DMS53 treated with DMSO at 0.1 percent for 48 hours (cell line): ENCODE measurements around the gene TOM1.

Source experiments
- DNase-seq: peaks from one replicate; lab custom pipeline; 2025; ENCODE audit not compliant: unreplicated experiment; lab: John Stamatoyannopoulos, UW

The TOM1 gene

GRCh38 chr22:35306350-35306967, 6.8 kb downstream of the TOM1 start:
- no peak for DNase-seq

GRCh38 chr22:35307372-35307771, 7.7 kb downstream of the TOM1 start:
- DNase-seq: no peak

GRCh38 chr22:35307892-35308291, 8.2 kb downstream of the TOM1 start:
- DNase-seq: no peak

- no peak for DNase-seq
These were observed 8.9 kb downstream of the TOM1 start for GRCh38 chr22:35308480-35309021.

- no peak for DNase-seq
These were observed 11.2 kb downstream of the TOM1 start for GRCh38 chr22:35310556-35311550.

- DNase-seq: no peak
These were observed 11.9 kb downstream of the TOM1 start for GRCh38 chr22:35311551-35311999.

GRCh38 chr22:35312198-35313059, 12.7 kb downstream of the TOM1 start:
- DNase-seq: peak; percentile 58

- DNase-seq: peak; percentile 23
These were observed 13.8 kb downstream of the TOM1 start for GRCh38 chr22:35313311-35314121.

GRCh38 chr22:35314161-35314942, 14.7 kb downstream of the TOM1 start:
- no peak for DNase-seq

GRCh38 chr22:35315141-35315854, 15.6 kb downstream of the TOM1 start:
- no peak for DNase-seq

GRCh38 chr22:35315855-35316745, 16.4 kb downstream of the TOM1 start:
- peak; percentile 48 for DNase-seq

- DNase-seq: no peak
These were observed 17.1 kb downstream of the TOM1 start for GRCh38 chr22:35316751-35317150.

- DNase-seq: no peak
These were observed 18.1 kb downstream of the TOM1 start for GRCh38 chr22:35317680-35318290.

GRCh38 chr22:35318346-35319215, 18.9 kb downstream of the TOM1 start:
- no peak for DNase-seq

GRCh38 chr22:35319244-35319985, 19.7 kb downstream of the TOM1 start:
- no peak for DNase-seq

- DNase-seq: no peak
These were observed 22.4 kb downstream of the TOM1 start for GRCh38 chr22:35322126-35322525.
